Measurements from ENCODE around the gene UNC45A.

UNC45A gene

GRCh38 chr15:90889736-90890456 is 45.2 kb upstream of the UNC45A start:
- no peak for TF ChIP-seq CTCF (IDR thresholded peaks at IDR 0.05; ENCODE audit: control insufficient read depth, extremely low read depth, insufficient read depth)
- no peak overlapping the region for H3K4me3 ChIP-seq (ENCODE audit: low read depth, low read length)
- no peak for DNase-seq (ENCODE audit: low read depth)

- DNase-seq (ENCODE audit: low read depth): no peak
- no peak overlapping the region for H3K4me3 ChIP-seq (ENCODE audit: low read depth, low read length)
Observed at GRCh38 chr15:90890839-90891238, 44.2 kb upstream of the UNC45A start.

GRCh38 chr15:90891346-90891949 is 43.6 kb upstream of the UNC45A start:
- no peak for TF ChIP-seq CTCF (IDR thresholded peaks at IDR 0.05; ENCODE audit: control insufficient read depth, extremely low read depth, insufficient read depth)
- no peak for DNase-seq (ENCODE audit: low read depth)
- no peak overlapping the region for H3K4me3 ChIP-seq (ENCODE audit: low read depth, low read length)

More at GRCh38 chr15:90890839-90891238, 44.2 kb upstream of the UNC45A start:
- no peak for TF ChIP-seq CTCF (IDR thresholded peaks at IDR 0.05; ENCODE audit: control insufficient read depth, extremely low read depth, insufficient read depth)

GRCh38 chr15:90892023-90892422 is 43.1 kb upstream of the UNC45A start:
- DNase-seq (ENCODE audit: low read depth): no peak
- TF ChIP-seq CTCF (IDR thresholded peaks at IDR 0.05; ENCODE audit: control insufficient read depth, extremely low read depth, insufficient read depth): no peak
- H3K4me3 ChIP-seq (ENCODE audit: low read depth, low read length): no peak overlapping the region

GRCh38 chr15:90892498-90893174 is 42.4 kb upstream of the UNC45A start:
- no peak overlapping the region for H3K4me3 ChIP-seq (ENCODE audit: low read depth, low read length)
- no peak for TF ChIP-seq CTCF (IDR thresholded peaks at IDR 0.05; ENCODE audit: control insufficient read depth, extremely low read depth, insufficient read depth)
- DNase-seq (ENCODE audit: low read depth): no peak

- H3K4me3 ChIP-seq (ENCODE audit: low read depth, low read length): no peak overlapping the region
- DNase-seq (ENCODE audit: low read depth): no peak
- no peak for TF ChIP-seq CTCF (IDR thresholded peaks at IDR 0.05; ENCODE audit: control insufficient read depth, extremely low read depth, insufficient read depth)
Observed at GRCh38 chr15:90893175-90894090, 41.7 kb upstream of the UNC45A start.
